Neuron (in vitro differentiated cells): ENCODE results near the gene NTHL1.
A peak's percentile ranks its signal among the peaks of the same experiment; 100 is the strongest.

Experiments
- H2AFZ ChIP-seq: one replicate; pipeline ENCODE4 v1.6.1; 2013; ENCODE audit warnings: low read depth, mild to moderate bottlenecking, inconsistent platforms, low read length, moderate library complexity
- H3K27me3 ChIP-seq: one replicate; pipeline ENCODE4 v1.6.1; 2013; ENCODE audit warnings: low read length; ENCODE audit not compliant: insufficient read depth
- H3K36me3 ChIP-seq: one replicate; pipeline ENCODE4 v1.6.1; 2013; ENCODE audit warnings: low read length; ENCODE audit not compliant: insufficient read depth
- H3K4me1 ChIP-seq: one replicate; pipeline ENCODE4 v1.6.1; 2013; ENCODE audit warnings: low read length; ENCODE audit not compliant: insufficient read depth
- H3K4me3 ChIP-seq: 2 replicates; pipeline ENCODE4 v1.5.1; 2013; ENCODE audit warnings: mild to moderate bottlenecking, low read length, moderate library complexity
- H3K9me3 ChIP-seq: one replicate; pipeline ENCODE4 v1.6.1; 2013; ENCODE audit warnings: low read length

NTHL1 gene

DNA sequence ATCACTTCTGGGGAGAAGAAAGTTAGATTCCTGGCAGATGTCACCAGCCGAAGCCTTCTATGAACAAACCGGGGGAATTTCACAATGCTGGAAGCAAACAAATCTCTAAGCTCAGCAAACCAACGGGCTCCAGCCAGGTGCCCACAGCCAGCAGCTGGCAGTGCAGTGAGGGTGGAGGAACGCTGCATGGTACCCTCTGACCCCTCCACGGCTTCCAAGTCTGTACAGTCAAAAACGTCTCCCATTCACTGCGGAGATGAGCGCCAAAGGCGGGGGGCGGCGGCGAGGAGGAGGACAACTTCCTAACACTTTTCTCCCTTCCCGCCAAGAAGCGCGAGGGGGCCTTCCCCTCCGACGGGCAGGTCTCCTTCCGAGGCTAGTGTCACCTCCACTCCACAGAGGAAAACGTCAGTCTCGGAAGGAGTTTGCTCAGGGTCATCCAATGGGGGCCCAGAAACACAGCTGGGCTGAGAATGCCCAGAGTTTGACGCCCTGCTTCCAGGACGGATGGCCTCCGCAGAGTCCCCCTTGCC, 38.9 kb downstream of the NTHL1 start:
- Histone ChIP-seq H2AFZ (no peak overlapping the region), H3K4me1 (peaks cover 50% of the 10 kb centered on the region), H3K36me3 (peaks cover 3% of the 10 kb centered on the region), H3K27me3 (no peaks in the 10 kb centered on the region), H3K9me3 (no peaks in the 10 kb centered on the region), H3K4me3 (peak overlapping the region; percentile 92)

DNA sequence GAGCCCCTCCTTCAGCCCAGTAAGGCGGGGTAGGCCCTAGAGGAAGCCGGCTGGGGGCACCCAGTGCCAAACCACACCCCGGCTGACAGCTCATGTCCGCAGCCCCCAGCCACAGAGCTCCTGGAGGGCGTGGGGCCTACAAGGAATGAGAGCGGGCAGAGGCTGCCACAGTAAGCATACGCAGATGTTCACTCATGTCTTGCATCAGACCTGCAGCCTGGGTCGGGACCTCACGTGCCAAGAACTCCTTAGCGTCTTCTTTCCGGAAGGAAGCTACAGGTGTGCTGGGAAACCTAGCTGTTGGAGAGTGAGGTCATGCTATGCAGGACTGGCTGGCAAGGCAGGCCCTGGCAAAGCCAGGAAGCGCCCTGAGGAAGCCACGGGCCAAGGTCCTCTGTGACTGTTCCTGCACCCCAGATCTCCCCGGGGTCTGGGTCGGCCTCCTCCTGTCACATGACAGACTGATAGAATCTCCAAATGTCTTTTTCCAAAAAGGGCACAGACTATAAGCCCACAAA, 39.6 kb downstream of the NTHL1 start:
- Histone ChIP-seq H3K36me3 (peaks cover 8% of the 10 kb centered on the region), H3K9me3 (no peaks in the 10 kb centered on the region), H3K27me3 (no peaks in the 10 kb centered on the region), H3K4me3 (peak overlapping the region; percentile 92), H3K4me1 (peaks cover 53% of the 10 kb centered on the region), H2AFZ (no peak overlapping the region)

DNA sequence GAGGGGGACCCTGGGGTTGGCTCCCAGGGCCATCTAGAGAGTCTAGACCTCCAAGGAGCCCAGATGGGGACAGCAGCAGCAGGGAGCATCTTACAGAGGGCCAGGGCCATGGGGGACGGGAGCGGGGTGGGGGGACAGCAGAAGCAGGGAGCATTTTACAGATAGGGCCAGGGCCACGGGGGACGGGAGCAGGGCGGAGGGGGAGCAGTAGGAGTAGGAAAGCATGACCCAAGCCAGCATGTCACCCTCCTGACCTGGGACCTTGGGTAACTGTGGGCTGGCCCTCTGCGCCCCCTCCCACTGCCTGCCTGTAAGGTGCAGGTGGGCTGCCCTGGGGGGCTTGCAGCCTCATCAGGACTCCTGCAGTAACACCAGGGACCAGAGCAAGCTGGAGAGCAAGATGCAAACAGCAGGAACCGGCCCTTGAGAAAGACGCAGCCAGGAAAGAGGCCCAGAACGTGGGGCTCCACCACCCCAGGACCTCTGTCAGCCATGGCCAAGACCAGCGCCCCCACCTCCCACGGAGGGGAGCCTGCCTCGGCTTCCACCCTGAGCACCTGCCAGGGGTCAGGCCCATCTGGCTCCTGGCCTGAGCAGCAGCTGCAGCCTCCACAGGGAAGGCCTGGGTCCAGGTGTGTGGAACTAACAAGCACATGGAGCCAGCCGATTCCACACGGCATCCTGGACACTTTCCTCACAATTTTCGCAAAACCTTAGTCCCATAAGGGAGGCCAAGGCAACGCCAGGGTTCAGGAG, 40.4 kb downstream of the NTHL1 start:
- Histone ChIP-seq H3K4me3 (peak overlapping the region; percentile 16), H3K36me3 (peaks cover 16% of the 10 kb centered on the region)

DNA sequence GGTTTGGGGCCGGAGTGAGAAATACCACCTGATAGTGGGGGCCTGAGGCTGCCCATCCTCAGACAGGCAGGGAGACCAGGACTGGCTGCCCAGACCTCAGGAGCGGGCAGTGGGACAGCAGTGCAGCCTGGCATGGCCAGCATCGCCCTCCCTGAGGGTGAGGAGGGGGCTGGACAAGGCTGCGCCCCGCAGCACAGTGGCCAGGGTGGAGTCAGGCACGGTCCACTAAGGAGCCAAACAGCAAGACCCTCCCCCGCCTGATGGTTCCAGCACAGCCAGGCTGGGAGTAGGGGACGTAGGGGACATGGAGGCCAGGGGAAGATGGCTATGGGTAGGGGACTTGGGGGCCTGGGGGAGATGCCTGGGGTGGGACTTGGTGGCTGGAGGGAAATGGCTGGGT, 41.3 kb downstream of the NTHL1 start:
- H2AFZ ChIP-seq = no peak overlapping the region
- H3K4me1 ChIP-seq = peaks cover 53% of the 10 kb centered on the region
- H3K4me3 ChIP-seq = no peak overlapping the region
- H3K36me3 ChIP-seq = peaks cover 25% of the 10 kb centered on the region
- no peaks in the 10 kb centered on the region for H3K9me3 ChIP-seq
- no peaks in the 10 kb centered on the region for H3K27me3 ChIP-seq

More for the DNA sequence above, 40.4 kb downstream of the NTHL1 start:
- no peak overlapping the region for H2AFZ ChIP-seq
- peaks cover 53% of the 10 kb centered on the region for H3K4me1 ChIP-seq
- no peaks in the 10 kb centered on the region for H3K27me3 ChIP-seq
- no peaks in the 10 kb centered on the region for H3K9me3 ChIP-seq

DNA sequence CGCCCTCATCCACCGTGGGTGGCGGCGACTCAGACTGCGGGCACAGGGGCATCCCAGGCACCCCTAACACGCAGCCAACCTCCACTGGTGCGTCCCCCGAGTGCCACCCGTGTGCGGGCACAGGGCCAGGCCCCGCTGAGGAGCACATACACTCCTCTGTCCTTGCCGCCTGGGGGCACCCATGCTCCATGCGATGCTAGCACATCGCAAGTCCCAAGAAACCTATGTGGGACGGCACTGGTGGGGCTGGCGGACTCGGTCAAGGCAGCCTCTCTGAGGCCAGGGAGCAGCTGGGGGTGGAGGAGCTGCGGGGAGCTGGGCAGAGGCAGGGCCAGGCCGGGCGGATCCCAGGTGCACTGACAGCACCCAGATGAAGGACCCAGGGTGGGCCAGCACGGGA, 42.0 kb downstream of the NTHL1 start:
- H3K4me3 ChIP-seq = no peak overlapping the region
- peaks cover 31% of the 10 kb centered on the region for H3K36me3 ChIP-seq

DNA sequence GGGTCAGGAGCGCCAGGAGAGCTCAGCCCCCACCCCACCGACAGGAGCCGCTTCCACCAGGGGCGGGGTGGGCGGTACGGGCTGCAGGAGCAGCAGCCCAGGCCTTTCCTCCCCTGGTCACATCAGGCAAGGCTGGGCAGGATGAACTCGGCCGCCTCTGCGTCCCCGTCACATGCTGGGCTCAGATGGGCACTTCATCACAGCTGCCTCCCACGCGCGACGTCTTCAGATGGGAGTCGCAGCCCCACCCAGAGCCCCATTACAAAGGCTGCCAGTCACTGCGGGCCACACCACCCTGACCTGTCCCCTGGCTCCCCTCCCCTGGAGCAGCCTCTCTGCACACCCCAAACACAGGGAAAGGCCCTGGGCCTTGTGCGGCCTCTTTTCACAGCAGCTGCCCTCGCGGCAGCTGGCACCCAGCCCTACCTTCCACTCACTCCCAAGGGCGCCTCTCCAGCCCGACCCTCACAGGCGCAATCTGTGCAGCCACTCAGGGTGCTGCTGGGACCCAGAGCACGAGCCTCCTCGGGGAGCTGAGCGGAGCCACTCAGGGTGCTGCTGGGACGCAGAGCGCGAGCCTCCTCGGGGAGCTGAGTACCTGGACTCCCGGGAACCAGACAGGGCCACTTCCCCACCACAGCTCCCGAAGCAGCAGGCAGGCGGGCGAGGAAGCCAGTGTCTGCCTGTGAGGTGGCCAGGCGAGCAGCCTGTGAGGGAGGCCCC, 42.7 kb downstream of the NTHL1 start:
- Histone ChIP-seq H3K36me3 (peaks cover 38% of the 10 kb centered on the region), H3K4me3 (no peak overlapping the region), H3K27me3 (no peaks in the 10 kb centered on the region), H2AFZ (no peak overlapping the region), H3K9me3 (no peaks in the 10 kb centered on the region), H3K4me1 (peaks cover 45% of the 10 kb centered on the region)

More for the DNA sequence above, 42.0 kb downstream of the NTHL1 start:
- H3K27me3 ChIP-seq = no peaks in the 10 kb centered on the region
- H3K4me1 ChIP-seq = peaks cover 52% of the 10 kb centered on the region
- H3K9me3 ChIP-seq = no peaks in the 10 kb centered on the region
- H2AFZ ChIP-seq = no peak overlapping the region

DNA sequence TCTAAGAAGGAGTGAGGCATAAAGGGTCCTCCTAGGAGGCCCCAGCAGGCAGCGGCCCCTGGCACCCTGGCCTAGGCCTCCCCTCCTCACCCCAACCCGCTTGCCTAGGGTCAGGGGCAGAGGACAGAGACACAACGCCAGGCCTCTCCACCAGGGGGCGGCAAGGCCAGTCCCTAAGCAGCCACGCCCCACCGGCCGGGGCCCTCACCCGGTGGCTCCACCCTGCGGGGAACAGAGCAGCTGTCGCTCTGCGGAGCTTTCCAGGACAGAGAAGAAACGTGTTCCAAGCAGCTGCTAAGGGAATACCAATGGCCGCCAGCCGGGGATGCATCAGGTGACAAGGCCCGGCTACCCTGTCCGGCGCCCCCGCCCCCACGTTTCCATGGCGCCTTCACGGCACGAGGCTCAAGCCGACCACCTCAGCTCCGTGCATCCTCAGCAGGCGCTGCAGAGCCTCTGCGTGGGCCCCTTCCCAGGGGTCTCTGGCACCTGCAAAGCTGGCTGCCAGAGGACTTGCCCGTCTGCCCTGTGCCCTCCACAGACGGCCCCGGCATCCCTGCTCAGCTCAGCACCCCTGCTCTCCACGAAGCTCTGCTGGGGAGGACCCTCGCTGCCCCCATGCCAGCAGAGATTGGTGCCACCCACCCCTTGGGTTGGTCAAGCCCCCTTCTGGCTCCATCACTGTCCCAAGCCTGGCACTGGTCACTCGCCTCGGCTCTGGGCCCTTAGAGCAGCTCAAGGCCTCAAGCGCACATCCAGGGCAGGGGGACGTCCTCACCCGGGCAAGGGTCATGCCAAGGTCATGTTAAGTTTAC, 43.6 kb downstream of the NTHL1 start:
- H3K4me3 ChIP-seq = no peak overlapping the region
- no peaks in the 10 kb centered on the region for H3K27me3 ChIP-seq
- H3K36me3 ChIP-seq = peaks cover 47% of the 10 kb centered on the region
- peaks cover 44% of the 10 kb centered on the region for H3K4me1 ChIP-seq
- H2AFZ ChIP-seq = no peak overlapping the region
- H3K9me3 ChIP-seq = no peaks in the 10 kb centered on the region

DNA sequence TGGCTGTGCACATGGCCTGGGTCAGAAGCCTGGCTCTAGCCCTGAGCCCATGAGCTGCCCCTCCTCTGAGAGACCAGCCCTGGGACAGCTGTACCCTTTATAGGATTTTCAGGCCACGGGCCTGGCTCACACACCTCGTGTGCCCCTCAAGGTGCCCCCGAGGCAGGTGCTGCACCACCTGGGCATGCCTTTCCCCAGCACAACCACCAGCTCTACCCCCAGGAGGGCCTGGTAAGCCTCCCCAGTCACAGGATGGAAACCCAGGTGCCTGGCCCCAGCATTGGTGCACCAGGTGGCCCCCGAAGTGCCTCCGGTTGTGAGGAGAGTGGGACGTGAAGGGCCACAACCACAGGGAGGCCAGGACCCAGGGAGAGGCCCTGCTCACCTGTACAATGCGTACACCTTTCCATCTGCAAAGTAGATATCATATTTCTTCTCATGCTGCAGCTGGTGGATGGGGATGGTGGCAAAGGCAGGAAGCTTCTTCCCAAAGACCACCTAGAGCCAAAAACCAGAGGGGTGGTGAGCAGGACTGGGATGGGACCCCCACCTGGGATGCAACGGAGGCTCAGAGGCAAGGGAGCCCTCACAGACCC, 44.3 kb downstream of the NTHL1 start:
- no peak overlapping the region for H3K4me3 ChIP-seq
- H3K36me3 ChIP-seq = peaks cover 52% of the 10 kb centered on the region

DNA sequence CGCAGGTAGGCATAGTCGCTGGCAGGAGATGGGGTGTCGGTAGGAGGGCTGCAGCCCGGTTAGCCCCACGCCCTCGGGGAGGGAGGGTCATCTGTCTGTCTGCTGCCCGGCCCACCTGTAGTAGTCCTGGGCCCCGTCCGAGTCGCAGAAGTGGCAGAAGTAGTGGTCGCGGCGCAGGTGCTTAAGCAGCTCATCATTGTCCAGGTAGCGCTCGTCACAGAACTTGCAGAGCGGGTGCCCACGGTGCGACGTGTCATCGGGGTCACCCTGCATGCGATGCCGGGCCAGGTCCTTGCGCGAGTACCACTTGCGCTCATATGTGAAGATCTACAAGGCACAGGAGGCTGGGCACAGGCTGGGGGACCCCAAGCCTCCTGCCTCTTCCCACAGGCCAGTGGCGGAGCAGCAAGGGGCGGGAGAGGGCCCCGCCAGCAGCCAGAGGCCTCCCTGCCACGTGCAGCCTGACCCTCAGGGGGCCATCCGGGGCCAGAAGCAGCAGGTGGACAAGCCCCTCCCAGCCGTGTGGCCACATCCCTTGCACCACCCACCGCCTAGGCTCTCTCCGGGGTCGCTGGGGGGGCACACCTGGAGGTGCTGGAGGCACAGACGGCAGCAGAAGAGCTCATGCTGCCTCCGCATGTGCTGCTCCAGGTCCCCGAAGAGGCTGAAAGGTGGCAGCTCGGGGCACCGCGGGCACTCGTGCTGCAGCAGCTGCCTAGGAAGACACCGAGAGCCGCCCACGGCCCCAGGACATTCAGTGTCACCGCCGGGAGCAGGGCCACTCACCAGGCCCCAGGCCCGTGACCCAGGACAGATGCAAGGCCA, 45.0 kb downstream of the NTHL1 start:
- H3K27me3 ChIP-seq = no peaks in the 10 kb centered on the region
- H3K4me1 ChIP-seq = peaks cover 30% of the 10 kb centered on the region
- H3K9me3 ChIP-seq = no peaks in the 10 kb centered on the region
- no peak overlapping the region for H3K4me3 ChIP-seq
- H3K36me3 ChIP-seq = peaks cover 56% of the 10 kb centered on the region
- no peak overlapping the region for H2AFZ ChIP-seq

More for the DNA sequence above, 44.3 kb downstream of the NTHL1 start:
- no peak overlapping the region for H2AFZ ChIP-seq
- H3K4me1 ChIP-seq = peaks cover 37% of the 10 kb centered on the region
- H3K9me3 ChIP-seq = no peaks in the 10 kb centered on the region
- no peaks in the 10 kb centered on the region for H3K27me3 ChIP-seq

DNA sequence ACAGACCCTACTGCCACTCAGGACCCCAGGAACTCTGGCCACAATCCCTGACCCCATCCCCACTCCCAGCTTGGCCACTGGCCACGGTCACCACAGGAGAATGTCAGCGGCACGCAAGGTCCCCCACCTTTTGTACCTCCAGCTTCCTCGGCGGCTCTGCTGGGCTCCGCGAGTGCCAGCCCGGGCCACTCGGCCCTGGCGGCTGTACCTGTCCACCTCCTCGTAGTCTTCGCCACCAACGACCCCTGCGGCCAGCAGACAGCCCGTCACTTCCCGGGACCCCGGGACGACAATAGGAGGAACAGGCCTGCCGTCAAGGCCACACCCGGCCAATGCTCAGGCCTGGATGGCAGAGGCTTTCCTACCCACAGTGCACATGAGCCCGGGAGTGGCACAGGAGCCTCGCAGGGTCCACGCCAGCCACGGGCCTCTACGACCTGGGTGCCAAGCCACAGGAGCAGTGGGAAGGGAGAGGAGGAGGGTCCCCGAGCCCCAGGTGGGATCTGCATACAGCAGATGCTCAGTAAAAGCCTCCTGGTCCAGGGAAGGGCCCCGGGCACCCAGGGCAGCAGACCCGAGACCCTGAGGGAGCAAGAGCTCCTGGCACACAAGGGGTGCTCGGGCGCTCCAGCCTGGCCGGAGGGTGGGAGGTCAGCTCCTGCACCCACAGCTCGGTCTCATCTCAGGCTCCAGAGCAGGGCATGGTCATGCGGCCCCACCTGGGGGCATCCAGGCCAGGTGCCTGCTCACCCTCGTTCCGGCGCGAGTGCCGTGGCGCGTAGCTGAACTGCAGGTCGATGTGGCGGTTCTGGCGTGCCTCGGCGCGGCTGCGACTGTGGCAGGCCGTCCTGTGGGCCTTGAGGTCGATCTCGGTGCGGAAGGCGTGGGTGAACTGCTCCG, 45.9 kb downstream of the NTHL1 start:
- Histone ChIP-seq H3K9me3 (no peaks in the 10 kb centered on the region), H3K4me3 (no peak overlapping the region), H2AFZ (no peak overlapping the region), H3K4me1 (peaks cover 24% of the 10 kb centered on the region), H3K27me3 (no peaks in the 10 kb centered on the region), H3K36me3 (peaks cover 62% of the 10 kb centered on the region)

DNA sequence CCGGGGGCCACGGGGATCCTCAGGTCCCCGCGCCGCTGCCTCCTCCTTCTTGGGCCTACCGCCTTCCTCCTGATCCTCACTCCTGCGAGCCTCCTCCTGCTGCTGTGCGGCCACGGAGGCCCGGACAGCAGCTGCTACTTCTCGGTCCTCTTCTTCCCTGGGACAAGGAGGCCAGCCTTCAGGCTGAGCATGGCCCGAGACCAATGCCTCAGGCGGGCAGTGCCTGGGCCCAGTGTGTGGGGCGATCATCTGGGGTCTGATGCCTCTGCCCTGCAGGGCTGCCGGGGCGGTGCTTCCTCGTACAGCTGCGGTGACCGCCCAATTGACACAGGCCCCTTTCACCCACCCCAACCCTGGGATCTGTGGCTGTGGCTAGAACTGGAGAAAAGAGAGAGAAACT, 46.6 kb downstream of the NTHL1 start:
- H3K4me1 ChIP-seq = peaks cover 22% of the 10 kb centered on the region
- peaks cover 63% of the 10 kb centered on the region for H3K36me3 ChIP-seq
- H2AFZ ChIP-seq = no peak overlapping the region
- no peak overlapping the region for H3K4me3 ChIP-seq
- no peaks in the 10 kb centered on the region for H3K9me3 ChIP-seq
- no peaks in the 10 kb centered on the region for H3K27me3 ChIP-seq
